Fibroblast of upper back skin (primary cell): ENCODE measurements around the gene CACNG3.
"Not testable (repeated sequence)": the region's sequence is repeated elsewhere in the genome, so short reads cannot be mapped to it uniquely, and the experiment has no call there.

ENCODE experiments used
- DNase-seq: peaks from one replicate; pipeline ENCODE4 v3.0.0-alpha.2; 2013

CACNG3 gene

DNA sequence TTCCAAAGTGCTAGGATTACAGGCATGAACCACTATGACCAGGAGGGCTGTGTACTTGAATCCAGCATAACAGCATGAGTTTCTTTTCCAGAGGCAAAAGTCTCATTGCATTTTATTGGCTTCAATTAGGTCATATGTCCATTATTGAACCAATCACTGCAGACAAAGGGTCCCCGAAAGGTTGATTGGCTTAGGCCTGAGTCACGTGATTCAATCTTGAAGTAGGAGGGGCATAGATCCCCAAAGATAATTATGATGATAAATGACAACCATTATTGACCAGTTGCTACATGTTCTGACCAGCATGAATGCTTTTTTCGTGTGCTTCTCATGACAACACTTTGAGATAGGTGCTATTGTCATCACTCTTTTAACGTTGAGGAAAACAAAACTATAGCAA, 25.3 kb downstream of the CACNG3 start:
- DNase-seq: no peak

DNA sequence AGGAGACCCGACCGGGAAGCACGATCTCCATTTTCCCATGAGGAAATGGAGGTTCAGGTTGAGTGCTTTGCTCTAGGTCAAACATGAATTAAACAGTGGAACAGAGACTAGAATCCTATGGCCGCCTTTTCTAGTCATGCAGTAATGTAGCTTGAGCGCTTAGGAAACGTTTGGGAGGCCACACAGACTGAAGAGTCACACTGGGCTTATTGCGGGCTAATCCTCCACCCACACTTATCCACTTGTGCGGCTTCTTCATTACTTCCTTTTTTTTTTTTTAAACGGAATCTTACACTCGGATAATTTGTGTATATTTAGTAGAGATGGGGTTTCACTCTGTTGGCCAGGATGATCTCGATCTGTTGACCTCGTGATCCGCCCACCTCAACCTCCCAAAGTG, 26.0 kb downstream of the CACNG3 start:
- no peak for DNase-seq

DNA sequence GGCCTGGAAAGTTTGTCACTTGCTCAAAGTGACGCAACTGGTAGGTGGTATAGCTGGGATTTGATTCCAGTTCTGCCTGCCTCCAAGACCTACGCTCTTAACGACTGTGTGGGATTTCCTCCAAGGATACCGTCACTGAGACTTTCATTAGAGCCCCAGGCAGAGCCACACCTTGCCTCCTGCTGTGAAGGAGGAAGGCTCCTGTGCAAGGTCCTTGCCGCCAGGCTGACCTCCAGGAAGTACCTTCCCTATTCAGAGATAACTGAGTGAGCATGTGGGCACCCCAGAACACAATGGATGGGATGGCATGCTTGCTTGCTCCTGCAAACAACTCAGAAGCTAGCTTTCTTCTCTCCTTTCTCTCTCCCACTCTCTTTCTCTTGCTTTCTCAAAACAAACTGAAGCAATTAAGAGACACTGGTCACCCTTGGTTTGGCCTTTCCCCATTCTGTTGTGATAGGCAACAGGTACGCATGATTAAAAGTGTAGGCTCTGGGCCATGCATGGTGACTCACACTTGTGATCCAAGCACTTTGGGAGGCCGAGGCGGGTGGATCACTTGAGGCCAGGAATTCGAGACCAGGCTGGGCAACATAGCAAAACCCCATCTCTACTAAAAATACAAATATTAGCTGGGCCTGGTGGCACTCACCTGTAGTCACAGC, 30.7 kb downstream of the CACNG3 start:
- DNase-seq: no peak

DNA sequence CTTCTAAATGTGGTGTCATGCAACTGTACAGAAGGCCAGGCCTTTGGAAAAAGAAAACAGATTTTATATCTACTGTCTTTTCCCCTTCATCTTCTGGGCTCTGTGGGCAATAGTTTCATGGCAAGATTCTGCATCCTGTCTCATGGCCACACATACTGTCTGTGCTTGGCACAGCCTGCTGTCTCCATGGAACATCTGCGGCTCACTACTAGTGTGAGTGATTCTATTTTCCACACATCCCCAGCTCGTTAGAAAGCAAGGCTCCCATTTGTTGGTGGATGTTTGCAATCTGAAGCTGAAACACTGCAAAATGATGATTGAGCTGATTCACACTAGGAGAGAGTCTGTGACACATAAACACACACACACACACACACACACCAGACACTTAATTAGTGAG, 32.4 kb downstream of the CACNG3 start:
- no peak for DNase-seq

DNA sequence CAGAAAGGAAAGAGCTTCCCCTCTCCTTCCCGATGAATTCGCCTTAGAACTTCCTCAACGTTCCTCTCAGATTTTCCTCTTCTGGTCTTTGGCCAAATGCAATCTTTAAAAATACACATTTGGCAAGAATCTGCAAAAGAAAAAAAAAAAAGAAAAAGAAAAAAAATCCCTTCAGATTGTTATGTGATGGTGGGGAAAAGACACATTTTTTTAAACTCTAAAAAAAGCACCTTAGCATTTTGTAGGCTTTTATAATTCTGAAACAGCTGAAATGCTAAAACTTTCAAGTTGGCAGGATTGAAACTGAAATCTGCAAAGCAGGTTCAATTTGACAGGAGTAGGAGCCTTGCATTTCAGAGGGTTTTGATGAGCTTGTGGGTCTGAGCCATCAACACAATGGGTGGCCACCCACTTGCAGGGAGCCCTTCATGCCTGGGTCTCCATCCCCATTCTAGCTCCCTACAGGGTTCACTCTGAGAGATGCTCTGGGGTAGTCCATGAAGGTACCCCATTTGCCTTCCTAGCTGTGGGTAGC, 33.1 kb downstream of the CACNG3 start:
- DNase-seq: no peak

DNA sequence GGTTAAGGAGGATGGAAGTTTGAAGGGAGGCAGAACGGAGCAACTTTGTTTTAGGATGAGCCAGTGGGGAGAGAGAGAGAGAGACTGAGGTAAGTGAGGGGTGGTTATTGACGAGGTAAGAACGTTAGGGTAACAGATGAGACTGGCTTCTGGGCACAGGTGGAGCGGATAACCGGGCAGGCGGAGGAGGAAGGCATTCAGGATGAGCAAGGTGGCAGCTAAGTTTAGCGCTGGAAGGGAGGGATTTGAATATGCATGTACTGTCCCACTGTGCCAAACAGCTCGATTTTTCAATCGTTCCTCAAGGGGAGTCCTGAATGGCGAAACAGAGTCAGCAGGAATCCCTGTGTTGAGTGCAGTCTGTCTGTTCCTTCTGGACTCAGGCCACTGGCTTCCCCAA, 35.8 kb downstream of the CACNG3 start:
- DNase-seq: no peak

DNA sequence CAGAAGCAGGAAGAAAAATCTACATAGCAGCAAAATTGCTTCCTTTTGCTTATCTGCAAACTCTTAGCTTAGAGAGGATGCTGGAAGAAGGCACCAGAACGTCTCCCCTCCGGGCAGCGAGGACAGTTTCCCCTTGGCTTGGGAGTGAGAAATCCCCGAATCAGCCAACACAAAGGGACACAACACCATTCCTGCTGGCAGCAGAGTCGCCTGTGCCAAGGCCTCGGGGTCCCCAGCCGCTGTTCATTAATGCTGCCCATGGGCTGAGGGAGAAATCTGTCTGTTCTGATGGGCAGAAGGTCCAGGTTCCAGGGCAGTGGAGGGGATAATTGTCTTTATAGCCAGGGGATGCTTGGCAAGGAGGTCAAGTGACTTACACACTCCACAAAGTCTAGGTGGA, 38.0 kb downstream of the CACNG3 start:
- DNase-seq: no peak

DNA sequence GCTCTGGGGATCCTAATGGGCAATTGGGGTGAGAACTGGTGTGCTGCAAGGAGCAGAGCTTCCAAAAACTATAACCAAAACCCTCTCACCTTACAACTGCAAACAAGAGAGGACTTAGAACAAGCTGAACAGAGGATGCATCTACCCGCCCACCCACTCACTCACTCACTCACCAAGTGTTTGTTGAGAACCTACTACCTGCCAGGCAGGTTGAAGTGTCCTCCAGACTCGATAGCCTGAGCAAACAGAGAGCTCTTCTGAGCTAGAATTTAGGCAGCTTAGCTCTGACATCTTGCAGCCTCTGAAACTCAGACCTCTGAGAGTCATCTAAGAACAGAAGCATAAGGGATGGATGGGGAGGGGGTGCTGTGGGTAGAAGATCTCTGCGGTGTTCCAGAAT, 41.2 kb downstream of the CACNG3 start:
- DNase-seq: no peak

DNA sequence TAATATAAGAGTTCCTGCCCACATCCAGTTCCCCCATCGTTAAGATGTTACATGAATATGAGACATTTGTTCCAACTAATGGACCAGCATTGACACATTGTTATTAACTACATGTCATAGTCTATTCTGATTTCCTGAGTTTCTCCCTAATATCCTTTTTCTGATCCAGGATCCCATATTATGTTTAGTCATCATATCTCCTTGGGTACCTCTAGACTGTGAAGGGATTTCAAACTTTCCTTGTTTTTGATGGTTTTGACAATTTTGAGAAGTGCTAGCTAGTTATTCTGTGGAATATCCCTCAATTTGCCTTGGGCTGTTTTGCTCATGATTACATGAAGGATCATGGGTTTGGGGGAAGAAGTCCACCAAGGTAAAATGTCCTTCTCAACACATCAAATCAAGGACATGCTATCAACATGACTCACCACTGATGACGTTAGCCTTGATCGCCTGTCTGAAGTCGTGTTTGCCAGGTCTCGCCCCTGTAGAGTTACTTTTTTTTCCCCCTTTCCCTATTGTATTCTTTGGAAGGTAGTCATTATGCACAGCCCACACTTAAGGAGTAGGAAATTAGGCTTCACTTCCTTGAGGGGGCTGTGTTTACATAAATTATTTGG, 42.5 kb downstream of the CACNG3 start:
- DNase-seq: no peak

DNA sequence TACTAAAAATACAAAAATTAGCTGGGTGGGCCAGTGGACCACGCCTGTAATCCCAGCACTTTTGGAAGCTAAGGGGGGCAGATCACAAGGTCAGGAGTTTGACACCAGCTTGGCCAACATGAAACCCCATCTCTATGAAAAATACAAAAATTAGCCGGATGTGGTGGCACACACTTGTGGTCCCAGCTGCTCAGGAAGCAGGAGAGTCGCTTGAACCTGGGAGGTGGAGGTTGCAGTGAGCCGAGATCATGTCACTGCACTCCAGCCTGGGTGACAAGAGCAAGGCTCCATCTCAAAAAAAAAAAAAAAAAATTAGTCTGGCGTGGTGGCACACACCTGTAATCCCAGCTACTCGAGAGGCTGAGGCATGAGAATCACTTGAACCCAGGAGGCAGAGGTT, 44.6 kb downstream of the CACNG3 start:
- DNase-seq: not testable (repeated sequence)

DNA sequence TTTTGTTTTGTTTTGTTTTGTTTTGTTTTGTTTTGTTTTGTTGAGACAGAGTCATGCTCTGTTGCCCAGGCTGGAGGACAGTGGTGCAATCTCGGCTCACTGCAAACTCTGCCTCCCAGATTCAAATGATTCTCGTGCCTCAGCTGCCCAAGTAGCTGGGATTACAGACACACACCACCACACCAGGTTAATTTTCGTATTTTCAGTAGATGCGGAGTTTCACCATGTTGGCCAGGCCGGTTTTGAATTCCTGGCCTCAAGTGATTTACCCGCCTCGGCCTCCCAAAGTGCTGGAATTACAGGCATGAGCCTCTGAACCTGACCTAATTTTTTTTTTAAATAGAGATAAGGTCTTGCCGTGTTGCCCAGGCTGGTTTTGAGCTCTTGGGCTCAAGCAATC, 46.5 kb downstream of the CACNG3 start:
- no peak for DNase-seq

DNA sequence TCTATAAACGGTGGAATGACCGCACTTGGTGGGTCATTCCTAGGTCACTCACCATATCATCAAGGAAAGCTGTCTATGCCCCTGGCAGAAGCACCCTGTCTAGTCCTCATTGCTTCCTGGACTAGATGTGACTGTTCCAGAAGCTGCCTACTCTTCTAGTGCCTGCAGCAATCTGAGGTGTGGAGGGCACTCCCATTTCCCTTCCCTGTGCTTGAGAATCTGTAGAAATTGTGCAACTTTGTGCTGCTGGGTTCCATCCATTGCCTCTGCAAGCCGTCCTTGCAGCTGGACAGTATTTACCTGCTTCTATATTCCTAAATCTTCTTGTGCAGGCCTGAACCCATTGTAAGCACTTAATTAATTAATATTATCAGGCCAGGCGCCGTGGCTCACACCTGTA, 52.1 kb downstream of the CACNG3 start:
- DNase-seq: no peak

DNA sequence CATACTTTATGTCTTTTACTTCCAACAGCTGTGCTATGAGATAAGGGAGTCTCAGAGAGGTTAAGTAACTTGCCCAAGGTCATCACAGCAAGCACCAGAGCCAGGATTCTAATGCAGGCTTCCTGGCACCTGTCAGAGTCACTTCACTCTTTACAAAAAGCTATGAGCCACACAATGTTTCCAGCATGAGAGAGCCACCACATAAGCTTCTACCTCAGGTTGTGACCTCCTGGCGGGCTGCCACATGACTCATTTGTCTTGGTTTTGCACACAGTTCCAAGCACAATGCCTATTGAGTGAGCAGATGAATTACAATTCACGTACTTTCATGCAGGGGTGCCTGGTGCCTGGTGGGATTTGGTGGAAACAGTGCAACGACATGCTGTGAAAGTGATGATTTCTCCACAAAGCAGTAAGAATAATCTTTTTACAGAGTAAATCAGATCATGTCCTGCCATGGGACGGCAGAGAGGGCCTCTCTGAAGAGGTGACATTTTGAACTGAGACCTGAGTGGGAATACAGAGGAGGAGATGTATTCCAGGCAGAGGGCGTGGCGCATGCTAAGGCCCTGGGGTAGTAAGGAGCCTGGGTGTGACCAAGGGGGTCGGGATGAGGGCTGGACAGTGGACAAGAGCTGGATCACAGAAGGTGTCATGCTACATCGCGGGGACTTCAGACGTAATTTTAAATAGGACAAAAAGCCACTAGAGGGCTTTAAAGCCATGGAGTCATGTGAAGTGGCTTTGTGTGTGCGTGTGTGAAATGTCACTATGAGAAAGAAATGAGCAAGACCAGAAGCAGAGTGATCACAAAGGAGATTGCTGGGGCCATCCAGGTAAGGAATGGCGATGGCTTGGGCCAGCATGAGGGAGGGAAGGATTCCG, 53.4 kb downstream of the CACNG3 start:
- no peak for DNase-seq

DNA sequence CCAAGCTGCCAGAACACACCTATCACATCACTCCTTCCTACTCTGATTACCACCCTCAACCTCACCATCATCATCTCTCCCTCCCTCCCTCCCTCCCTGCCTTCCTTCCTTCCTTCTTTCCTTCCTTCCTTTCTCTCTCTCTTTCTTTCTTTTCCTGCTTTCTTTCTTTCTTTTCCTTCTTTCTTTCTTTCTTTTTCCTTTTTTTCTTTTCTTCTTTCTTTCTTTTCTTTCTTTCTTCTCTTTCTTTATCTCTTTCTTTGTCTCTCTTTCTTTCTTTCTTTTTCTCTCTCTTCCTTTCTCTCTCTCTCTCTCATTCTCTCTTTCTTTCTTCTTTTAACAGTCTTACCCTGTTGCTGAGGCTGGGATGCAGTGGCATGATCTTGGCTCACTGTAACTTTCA, 59.2 kb downstream of the CACNG3 start:
- no peak for DNase-seq

DNA sequence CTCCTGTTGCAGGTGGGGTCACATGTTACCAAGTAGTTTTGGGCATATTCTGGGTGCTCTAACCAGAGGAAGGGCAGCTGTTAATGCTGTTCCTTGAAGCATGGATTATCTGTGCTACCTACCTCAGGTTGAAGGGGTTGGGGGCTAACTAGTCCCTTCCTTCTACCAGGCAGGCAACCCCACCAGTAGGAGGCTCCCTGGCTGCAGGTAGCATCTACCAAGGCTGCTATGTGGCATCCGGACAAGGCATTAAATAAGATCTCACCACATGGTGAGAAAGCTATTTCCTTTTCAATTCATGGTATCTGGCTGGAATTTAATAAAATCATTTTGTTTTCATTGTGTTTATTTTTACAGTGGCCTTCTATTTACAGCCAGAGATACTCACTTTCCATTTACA, 62.5 kb downstream of the CACNG3 start:
- no peak for DNase-seq

DNA sequence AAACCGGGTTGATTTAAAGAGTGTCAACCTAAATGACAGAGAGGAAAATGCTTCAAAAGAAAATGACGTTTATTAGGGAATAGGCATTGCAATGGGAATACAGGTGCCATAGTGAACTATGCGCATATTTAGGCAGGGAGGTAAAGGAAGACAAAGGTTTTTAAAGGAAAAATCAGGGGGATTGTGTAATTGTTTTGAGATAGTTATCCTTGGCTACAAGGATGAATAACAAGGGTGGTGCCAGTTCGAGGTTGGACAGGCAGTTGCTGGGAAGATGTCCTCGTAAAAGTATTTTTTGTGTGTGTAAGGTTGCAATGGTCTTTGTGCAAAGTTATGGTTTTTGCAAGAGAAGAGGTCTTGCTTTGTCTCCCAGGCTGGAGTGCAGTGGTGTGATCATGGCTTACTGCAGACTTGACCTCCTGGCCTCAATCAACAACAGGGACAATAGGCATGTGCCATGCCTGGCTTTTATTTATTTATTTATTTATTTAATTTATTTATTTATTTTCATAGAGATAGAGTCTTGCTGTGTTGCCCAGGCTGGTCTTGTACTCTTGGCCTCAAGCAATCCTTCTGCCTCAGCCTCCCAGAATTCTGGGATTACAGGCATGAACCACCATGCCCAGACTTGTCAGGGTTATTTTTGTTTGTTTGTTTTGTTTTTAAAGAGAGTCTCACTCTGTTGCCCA, 63.1 kb downstream of the CACNG3 start:
- no peak for DNase-seq

DNA sequence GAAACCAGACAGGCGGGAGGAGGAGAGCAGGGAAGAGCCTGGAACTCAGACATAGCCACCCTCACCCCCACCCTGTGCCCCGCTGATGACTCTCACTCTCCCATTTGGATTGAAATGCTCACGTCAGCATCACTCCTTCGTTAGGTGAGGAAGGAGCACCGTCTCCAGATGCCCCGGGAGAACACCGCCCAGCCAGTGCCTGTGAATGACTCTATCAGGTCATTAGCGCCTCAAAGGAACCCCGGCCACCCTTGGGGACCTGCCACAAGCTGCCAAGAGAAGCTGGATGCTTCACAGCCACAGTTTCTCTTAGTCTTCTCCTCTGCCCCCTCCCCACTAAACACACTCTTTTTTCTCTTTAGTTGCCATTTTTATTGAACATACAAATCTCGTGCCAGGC, 66.0 kb downstream of the CACNG3 start:
- DNase-seq: no peak

DNA sequence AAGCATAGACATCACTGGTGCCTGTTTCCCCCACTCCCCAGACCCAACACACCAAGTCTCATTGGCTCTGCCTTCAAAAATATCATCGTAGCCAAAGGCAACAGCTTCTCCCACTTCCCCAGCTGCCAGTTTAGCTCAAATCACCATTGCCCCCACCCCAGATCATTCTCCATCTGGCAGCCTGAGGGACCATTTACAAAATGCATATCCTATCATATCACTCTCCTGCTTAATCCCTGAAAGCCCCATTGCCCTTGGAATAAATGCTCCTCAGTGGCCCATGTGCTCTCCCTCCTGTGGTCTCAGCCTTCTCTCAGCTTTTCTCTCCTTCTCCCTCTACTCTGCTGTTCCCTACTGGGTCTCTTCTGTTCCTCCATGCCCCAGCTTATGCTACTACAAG, 68.3 kb downstream of the CACNG3 start:
- no peak for DNase-seq

DNA sequence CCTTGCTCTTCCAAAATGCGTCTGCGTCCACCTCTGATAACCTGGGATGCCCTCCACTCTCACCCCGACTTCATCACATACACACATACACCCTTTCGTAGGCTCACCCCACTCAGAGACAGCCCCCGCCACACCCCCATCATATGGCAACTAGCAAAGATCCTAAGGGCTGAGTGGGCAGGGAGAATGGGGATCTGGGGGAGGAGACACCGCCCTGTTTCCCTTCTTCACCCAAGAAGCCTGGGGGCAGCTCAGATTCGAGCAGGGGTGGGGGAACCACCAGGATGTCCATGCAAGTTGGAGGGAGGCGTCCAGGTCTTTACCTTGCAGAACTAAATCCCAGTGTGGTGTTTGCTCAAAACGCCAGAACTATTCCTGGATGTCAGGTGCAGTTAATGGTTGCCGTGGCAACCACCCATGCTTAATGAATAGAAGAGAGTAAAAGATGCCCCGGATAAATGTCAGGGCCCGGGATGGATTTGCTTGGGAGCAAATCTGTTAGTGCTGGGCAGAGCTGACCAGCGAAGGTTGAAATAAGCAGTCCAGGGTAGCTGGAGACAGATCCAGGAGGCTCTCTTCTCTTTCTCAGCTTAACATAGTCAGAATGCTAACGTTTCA, 72.8 kb downstream of the CACNG3 start:
- no peak for DNase-seq

DNA sequence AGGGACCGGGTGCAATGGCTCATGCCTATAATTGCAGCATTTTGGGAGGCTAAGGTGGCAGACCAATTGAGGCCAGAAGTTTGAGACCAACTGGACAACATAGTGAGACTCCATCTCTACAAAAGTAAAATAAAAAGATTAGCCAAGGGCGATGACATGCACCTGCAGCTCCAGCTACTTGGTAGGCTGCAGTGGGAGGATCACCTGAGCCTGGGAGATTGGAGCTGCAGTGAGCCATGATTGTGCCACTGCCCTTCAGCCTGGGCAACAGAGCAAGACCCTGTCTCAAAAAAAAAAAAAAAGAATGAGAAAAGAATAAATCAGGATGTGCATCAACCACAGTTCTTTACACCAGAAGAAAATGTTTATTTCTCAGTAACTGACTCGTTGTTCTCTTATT, 76.0 kb downstream of the CACNG3 start:
- DNase-seq: no peak

DNA sequence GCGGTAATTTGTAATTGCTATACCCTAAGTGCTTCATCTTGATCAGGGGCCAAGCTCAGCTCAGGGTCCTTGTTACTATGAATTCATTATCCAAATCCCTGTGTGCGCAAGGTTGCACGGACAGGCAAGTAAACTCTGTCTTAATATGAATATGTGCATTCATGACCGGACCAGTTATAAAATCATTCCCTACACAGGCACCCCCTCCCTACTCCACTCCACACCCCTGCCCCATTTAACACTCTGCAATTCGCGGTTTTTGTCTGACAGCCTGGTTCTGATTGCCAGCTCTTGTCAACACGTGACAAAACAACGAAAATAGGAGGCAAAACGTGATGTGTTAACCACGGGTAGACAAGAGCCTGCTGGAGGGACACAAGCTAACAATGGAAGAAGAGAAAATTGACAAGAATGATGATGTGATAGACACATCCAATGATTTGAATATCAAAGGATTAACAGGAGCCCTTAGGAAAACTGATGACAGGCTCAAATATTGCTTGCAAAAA, 76.5 kb downstream of the CACNG3 start:
- no peak for DNase-seq

DNA sequence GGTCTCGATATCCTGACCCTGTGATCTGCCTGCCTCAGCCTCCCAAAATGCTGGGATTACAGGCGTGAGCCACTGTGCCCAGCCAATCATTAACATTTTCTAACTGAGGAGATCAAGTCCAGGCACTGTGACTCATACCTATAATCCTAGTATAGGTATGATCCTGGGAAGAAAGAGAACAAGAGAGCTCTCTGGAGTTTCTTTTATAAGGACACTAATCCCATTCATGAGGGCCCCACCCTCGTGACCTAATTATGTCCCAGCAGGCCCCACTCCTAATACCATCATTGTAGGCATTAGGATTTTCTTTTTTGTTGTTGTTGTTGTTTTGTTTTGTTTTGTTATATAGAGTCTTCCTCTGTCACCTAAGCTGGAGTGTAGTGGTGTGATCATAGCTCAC, 80.4 kb downstream of the CACNG3 start:
- no peak for DNase-seq

DNA sequence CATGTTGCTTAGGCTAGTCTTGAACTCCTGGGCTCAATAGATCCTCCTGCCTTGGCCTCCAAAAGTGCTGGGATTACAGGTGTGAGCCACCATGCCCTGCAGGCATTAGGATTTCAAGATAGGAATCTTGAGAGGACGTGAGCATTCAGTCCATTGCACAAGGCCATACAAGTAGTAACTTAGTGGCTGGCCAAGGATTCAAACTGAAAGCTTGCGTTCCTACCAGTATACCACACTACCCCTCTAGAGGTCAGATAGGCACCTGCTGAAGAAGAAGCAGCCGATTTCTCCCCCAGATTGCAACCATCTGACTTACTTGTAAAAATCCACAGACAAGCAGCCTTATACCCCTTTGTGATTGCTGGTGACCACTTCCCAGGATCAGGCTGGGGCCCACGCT, 80.9 kb downstream of the CACNG3 start:
- no peak for DNase-seq
